ENCODE data around the gene UROC1. TPM values are rescaled to one million over a fixed set of nuclear protein-coding genes. Genes with fewer than 3 reads are reported as not detected.

The UROC1 gene
- total RNA-seq, 1 experiment from 2014 or later = not detected

DNA sequence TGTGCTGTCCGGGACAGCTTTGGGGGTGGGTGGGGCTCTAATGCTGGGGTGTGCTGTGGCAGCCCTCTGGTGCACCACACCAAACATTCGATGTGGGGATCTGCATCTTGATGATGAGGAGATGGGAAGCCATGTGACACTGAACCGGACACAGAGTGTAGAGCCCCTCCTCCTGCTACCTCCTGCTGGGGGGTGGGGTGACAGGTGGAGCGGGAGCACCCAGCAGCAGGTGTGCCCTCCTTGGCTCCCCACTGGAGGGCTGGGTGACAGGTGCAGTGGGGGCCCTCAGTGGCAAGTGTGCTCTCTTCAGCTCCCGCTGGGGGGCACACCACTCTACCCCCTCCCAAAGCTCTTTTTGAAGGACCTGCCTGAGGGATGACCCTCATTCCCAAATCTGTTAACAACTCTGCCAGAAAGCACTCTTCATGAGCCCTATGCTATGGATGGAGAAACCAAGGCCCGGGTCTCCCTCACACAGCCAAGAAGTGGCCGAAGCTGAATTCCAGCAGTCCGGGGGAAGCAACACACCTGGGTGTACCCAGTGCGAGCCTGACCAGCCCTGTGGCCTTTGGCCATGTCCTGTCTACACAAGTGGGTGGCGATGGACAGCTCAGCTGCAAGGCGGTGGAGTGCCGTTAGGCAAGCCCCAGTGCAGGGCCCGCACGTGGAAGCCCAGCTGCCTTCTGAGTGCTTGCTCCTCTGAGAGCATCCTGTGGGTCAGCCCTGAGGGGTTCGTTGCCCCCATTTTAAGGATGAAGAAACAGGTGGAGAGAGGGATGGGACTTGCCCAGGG lies 609 bp upstream of the UROC1 start:
- Histone ChIP-seq H3K4me1 (ENCODE audit: low read length) (no peaks in the 10 kb centered on the region), H3K4me2 (ENCODE audit: low read depth, low read length, poor library complexity, severe bottlenecking) (no peak overlapping the region), H3K27ac (ENCODE audit: low read length) (no peak overlapping the region), H3K4me3 (ENCODE audit: low read length) (no peak overlapping the region), H3K9me2 (replicated peaks; ENCODE audit: insufficient read depth, low read length) (no peaks in the 10 kb centered on the region), H3K79me2 (ENCODE audit: low read length) (no peaks in the 10 kb centered on the region), H3K36me3 (ENCODE audit: insufficient read depth, low read length) (no peaks in the 10 kb centered on the region), H3K9ac (ENCODE audit: low read length) (no peak overlapping the region), H3K9me3 (ENCODE audit: low read length) (no peaks in the 10 kb centered on the region), H4K20me1 (ENCODE audit: insufficient read depth, low read depth, low read length) (no peaks in the 10 kb centered on the region), H3K27me3 (ENCODE audit: low read length) (no peaks in the 10 kb centered on the region), H2AFZ (ENCODE audit: low read length) (no peak overlapping the region)
- no peak for DNase-seq

DNA sequence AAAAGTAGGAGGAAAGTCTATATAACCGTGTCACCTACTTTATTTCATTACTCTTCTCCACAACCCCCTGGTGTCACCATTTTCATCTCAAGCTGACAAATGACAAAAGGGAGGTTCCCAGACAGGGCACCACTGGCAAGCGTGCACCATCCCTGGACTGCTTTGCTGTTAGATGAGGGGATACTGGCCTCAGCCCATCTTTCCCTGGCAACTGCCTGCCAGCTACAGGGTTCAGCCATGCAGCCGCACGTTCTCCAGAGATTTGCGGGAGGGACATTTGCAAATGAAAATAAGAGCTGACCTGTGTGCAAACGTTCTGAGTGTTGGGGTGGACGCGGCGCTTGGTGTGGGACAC lies 660 bp downstream of the UROC1 start:
- Histone ChIP-seq H3K4me3 (ENCODE audit: low read length) (no peak overlapping the region), H3K9ac (ENCODE audit: low read length) (no peak overlapping the region), H3K79me2 (ENCODE audit: low read length) (no peaks in the 10 kb centered on the region), H4K20me1 (ENCODE audit: insufficient read depth, low read depth, low read length) (no peaks in the 10 kb centered on the region), H3K27ac (ENCODE audit: low read length) (no peak overlapping the region), H2AFZ (ENCODE audit: low read length) (no peak overlapping the region), H3K4me1 (ENCODE audit: low read length) (no peaks in the 10 kb centered on the region), H3K4me2 (ENCODE audit: low read depth, low read length, poor library complexity, severe bottlenecking) (no peak overlapping the region), H3K9me3 (ENCODE audit: low read length) (no peaks in the 10 kb centered on the region), H3K9me2 (replicated peaks; ENCODE audit: insufficient read depth, low read length) (no peaks in the 10 kb centered on the region), H3K27me3 (ENCODE audit: low read length) (no peaks in the 10 kb centered on the region), H3K36me3 (ENCODE audit: insufficient read depth, low read length) (no peaks in the 10 kb centered on the region)
- no peak for DNase-seq

DNA sequence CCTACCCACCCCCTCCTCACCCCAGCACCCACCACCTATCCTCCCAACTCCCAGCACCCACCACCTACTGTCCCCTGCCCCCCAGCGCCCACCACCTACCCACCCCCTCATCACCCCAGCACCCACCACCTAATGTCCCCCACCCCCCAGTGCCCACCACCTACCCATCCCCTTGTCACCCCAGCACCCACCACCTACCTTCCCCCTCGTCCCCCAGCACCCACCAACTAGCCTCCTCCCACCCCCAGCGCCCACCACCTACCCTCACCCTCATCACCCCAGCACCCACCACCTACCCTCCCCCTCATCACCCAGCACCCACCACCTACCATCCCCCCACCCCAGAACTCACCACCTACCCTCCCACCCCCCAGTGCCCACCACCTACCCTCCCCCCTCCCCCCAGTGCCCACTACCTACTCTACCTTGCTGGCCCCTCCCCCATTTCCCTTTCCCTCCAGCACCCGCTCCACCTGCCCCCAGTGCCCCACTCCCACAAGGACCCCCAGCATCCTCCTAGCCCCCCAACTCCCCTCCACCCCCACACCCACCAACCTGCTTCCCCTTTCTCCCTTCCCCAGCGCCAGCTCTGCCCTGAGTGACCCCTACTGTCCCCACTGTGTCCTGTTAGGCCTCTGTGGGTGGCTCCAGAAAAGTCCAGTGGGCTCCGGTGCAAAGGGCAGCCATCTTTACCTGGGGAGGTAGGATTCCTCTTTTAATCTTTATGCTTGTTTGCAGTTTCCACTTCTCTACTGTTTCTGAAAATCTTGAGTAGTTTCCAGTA lies 1.2 kb downstream of the UROC1 start:
- Histone ChIP-seq H3K79me2 (ENCODE audit: low read length) (no peaks in the 10 kb centered on the region), H2AFZ (ENCODE audit: low read length) (no peak overlapping the region), H4K20me1 (ENCODE audit: insufficient read depth, low read depth, low read length) (no peaks in the 10 kb centered on the region), H3K27ac (ENCODE audit: low read length) (no peak overlapping the region), H3K9me2 (replicated peaks; ENCODE audit: insufficient read depth, low read length) (no peaks in the 10 kb centered on the region), H3K9ac (ENCODE audit: low read length) (no peak overlapping the region), H3K4me3 (ENCODE audit: low read length) (no peak overlapping the region), H3K27me3 (ENCODE audit: low read length) (no peaks in the 10 kb centered on the region), H3K9me3 (ENCODE audit: low read length) (no peaks in the 10 kb centered on the region), H3K36me3 (ENCODE audit: insufficient read depth, low read length) (no peaks in the 10 kb centered on the region), H3K4me1 (ENCODE audit: low read length) (no peaks in the 10 kb centered on the region), H3K4me2 (ENCODE audit: low read depth, low read length, poor library complexity, severe bottlenecking) (no peak overlapping the region)
- DNase-seq = no peak

DNA sequence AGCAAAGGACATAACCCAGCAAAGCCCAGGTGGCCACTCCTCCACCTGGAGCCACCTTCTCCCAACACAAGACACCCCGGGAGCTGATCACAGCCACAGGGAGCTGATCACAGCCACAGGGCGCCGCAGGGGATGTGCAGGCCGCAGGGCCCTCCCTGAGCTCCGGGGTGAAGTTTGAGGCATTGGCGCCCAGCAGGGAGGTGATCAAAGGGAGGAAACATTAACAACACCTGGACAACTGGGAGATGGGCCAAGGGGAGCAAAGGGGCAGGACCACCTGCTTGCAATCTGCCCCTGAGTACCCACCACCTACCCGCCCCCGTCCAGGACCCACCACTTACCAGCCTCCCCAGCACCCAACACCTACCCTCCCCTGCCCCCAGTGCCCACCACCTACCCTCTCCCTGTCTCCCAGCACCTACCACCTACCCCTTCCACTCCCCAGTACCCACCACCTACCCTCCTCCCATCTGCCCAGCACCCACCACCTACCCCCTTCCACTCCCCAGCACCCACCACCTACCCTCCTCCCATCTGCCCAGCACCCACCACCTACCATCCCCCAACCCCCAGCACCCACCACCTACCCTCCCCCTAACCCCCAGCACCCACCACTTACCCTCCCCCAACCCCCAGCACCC lies 2.4 kb downstream of the UROC1 start:
- Histone ChIP-seq H3K9ac (ENCODE audit: low read length) (no peak overlapping the region), H3K27me3 (ENCODE audit: low read length) (no peaks in the 10 kb centered on the region), H4K20me1 (ENCODE audit: insufficient read depth, low read depth, low read length) (no peaks in the 10 kb centered on the region), H3K27ac (ENCODE audit: low read length) (no peak overlapping the region), H3K9me3 (ENCODE audit: low read length) (no peaks in the 10 kb centered on the region), H3K9me2 (replicated peaks; ENCODE audit: insufficient read depth, low read length) (no peaks in the 10 kb centered on the region), H3K79me2 (ENCODE audit: low read length) (no peaks in the 10 kb centered on the region), H3K4me3 (ENCODE audit: low read length) (no peak overlapping the region), H3K36me3 (ENCODE audit: insufficient read depth, low read length) (no peaks in the 10 kb centered on the region), H3K4me2 (ENCODE audit: low read depth, low read length, poor library complexity, severe bottlenecking) (no peak overlapping the region), H2AFZ (ENCODE audit: low read length) (no peak overlapping the region), H3K4me1 (ENCODE audit: low read length) (no peaks in the 10 kb centered on the region)
- DNase-seq = no peak

DNA sequence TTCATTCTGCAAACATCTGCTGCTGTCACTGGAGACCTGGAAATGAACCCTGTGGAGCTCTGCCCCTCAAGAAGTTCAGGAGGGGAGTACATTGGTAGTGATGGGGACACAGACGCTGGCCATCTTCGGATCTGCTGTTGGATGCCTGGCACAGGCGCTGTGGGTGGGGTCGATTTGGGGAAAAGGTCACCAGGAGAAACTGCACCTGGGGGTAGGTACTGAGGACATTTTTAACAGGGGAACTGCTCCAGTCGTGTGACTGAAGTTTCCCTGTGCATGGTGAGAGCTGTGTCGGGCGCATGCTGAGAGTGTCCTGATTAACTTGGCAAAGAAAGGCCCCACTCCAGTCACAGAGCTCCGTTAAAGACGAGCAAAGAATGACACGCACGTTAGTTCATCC lies 3.4 kb downstream of the UROC1 start:
- no peaks in the 10 kb centered on the region for H3K36me3 ChIP-seq (ENCODE audit: insufficient read depth, low read length)
- no peaks in the 10 kb centered on the region for H3K27me3 ChIP-seq (ENCODE audit: low read length)
- H2AFZ ChIP-seq (ENCODE audit: low read length) = no peak overlapping the region
- no peak overlapping the region for H3K9ac ChIP-seq (ENCODE audit: low read length)
- no peak overlapping the region for H3K27ac ChIP-seq (ENCODE audit: low read length)
- no peaks in the 10 kb centered on the region for H3K9me2 ChIP-seq (replicated peaks; ENCODE audit: insufficient read depth, low read length)
- H3K4me1 ChIP-seq (ENCODE audit: low read length) = no peaks in the 10 kb centered on the region
- H3K9me3 ChIP-seq (ENCODE audit: low read length) = no peaks in the 10 kb centered on the region
- DNase-seq = no peak
- no peak overlapping the region for H3K4me3 ChIP-seq (ENCODE audit: low read length)
- no peak overlapping the region for H3K4me2 ChIP-seq (ENCODE audit: low read depth, low read length, poor library complexity, severe bottlenecking)
- no peaks in the 10 kb centered on the region for H3K79me2 ChIP-seq (ENCODE audit: low read length)
- no peaks in the 10 kb centered on the region for H4K20me1 ChIP-seq (ENCODE audit: insufficient read depth, low read depth, low read length)

DNA sequence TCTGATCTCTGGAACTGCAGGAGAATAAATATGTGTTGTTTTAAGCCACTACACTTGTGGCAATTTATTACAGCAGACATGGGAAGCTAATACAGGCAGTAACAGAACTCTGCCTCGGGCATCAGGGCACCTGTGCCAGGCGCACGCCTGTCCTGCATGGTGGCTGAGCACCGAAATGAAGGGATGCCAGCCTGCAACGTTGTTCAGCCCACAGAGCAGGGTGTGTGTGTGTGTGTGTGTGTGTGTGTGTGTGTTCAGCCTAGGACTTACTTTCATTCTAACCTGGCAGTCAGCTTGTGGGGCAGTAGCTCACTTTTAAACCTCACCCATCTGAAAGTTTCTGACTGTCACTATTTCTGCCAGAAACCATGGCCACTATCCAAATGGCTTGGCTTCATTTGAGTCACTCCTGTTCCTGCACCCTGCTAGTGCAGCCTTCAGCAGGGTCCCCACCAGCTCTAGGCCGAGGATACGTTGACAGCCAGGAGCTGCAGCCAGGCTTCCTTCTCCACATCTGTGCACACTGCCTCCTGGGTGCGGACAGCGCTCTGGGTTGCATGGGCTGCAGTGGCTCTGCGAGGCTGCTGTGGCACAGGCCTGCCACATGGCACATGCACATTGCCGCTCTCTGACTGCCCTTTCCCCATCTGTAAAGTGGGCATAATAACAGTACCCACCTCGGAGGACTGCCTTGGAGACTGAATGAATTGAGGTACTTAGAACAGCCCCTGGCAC lies 4.5 kb downstream of the UROC1 start:
- Histone ChIP-seq H3K9me2 (replicated peaks; ENCODE audit: insufficient read depth, low read length) (no peaks in the 10 kb centered on the region), H3K9ac (ENCODE audit: low read length) (no peak overlapping the region), H3K4me2 (ENCODE audit: low read depth, low read length, poor library complexity, severe bottlenecking) (no peak overlapping the region), H3K36me3 (ENCODE audit: insufficient read depth, low read length) (no peaks in the 10 kb centered on the region), H3K27ac (ENCODE audit: low read length) (no peak overlapping the region), H4K20me1 (ENCODE audit: insufficient read depth, low read depth, low read length) (no peaks in the 10 kb centered on the region), H2AFZ (ENCODE audit: low read length) (no peak overlapping the region), H3K9me3 (ENCODE audit: low read length) (no peaks in the 10 kb centered on the region), H3K27me3 (ENCODE audit: low read length) (no peaks in the 10 kb centered on the region), H3K79me2 (ENCODE audit: low read length) (no peaks in the 10 kb centered on the region), H3K4me3 (ENCODE audit: low read length) (no peak overlapping the region), H3K4me1 (ENCODE audit: low read length) (no peaks in the 10 kb centered on the region)
- no peak for DNase-seq

DNA sequence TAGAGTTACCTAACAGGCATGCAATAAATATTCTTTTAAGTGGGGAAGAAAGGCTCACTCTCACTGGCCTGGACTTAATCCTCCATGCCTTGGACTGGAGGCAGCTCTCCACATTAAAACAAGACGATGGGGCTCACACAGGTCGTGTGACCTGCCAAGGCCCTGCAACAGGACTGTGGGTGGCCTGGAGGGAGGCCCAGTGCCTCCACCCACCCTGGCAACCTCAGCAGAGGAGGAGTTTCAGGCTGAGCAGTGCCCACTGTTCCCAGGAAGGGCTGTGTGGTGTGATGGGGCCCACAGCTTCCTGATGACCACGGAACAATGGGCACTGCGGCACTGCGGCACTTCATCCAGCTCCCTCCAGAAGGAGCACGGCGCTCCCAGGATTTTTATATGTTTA lies 5.5 kb downstream of the UROC1 start:
- no peaks in the 10 kb centered on the region for H3K27me3 ChIP-seq (ENCODE audit: low read length)
- H3K9me2 ChIP-seq (replicated peaks; ENCODE audit: insufficient read depth, low read length) = no peaks in the 10 kb centered on the region
- DNase-seq = no peak
- H3K9ac ChIP-seq (ENCODE audit: low read length) = no peak overlapping the region
- H3K36me3 ChIP-seq (ENCODE audit: insufficient read depth, low read length) = no peaks in the 10 kb centered on the region
- no peak overlapping the region for H2AFZ ChIP-seq (ENCODE audit: low read length)
- H4K20me1 ChIP-seq (ENCODE audit: insufficient read depth, low read depth, low read length) = no peaks in the 10 kb centered on the region
- no peak overlapping the region for H3K4me3 ChIP-seq (ENCODE audit: low read length)
- no peak overlapping the region for H3K4me2 ChIP-seq (ENCODE audit: low read depth, low read length, poor library complexity, severe bottlenecking)
- no peak overlapping the region for H3K27ac ChIP-seq (ENCODE audit: low read length)
- no peaks in the 10 kb centered on the region for H3K79me2 ChIP-seq (ENCODE audit: low read length)
- H3K9me3 ChIP-seq (ENCODE audit: low read length) = no peaks in the 10 kb centered on the region
- no peaks in the 10 kb centered on the region for H3K4me1 ChIP-seq (ENCODE audit: low read length)

DNA sequence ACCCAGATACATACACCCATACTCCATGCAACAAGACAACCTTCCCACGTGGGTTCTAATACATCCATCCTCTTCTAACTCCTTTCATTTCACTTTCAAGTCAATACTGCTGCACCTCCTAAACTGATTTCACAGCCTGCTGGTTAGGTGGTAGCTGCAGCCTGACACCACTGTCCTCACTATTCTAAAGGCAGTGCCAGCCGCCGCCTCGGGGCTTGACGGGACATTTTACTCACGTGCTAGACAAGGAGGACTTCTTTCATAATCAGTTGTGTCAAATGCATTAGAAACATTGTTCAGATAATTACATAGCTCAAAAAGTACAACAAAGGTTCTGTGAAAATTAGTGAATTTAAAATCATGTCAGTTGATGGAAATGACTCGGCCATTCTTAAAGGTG lies 6.3 kb downstream of the UROC1 start:
- no peaks in the 10 kb centered on the region for H3K9me2 ChIP-seq (replicated peaks; ENCODE audit: insufficient read depth, low read length)
- no peak overlapping the region for H3K27ac ChIP-seq (ENCODE audit: low read length)
- H3K4me1 ChIP-seq (ENCODE audit: low read length) = no peaks in the 10 kb centered on the region
- no peak overlapping the region for H2AFZ ChIP-seq (ENCODE audit: low read length)
- H3K27me3 ChIP-seq (ENCODE audit: low read length) = no peaks in the 10 kb centered on the region
- no peaks in the 10 kb centered on the region for H4K20me1 ChIP-seq (ENCODE audit: insufficient read depth, low read depth, low read length)
- no peaks in the 10 kb centered on the region for H3K9me3 ChIP-seq (ENCODE audit: low read length)
- H3K36me3 ChIP-seq (ENCODE audit: insufficient read depth, low read length) = no peaks in the 10 kb centered on the region
- no peak for DNase-seq
- no peak overlapping the region for H3K9ac ChIP-seq (ENCODE audit: low read length)
- no peak overlapping the region for H3K4me3 ChIP-seq (ENCODE audit: low read length)
- no peak overlapping the region for H3K4me2 ChIP-seq (ENCODE audit: low read depth, low read length, poor library complexity, severe bottlenecking)
- H3K79me2 ChIP-seq (ENCODE audit: low read length) = no peaks in the 10 kb centered on the region
